ENCODE data around the gene TMEM123. TPM values are rescaled to one million over a fixed set of nuclear protein-coding genes. Genes with fewer than 3 reads are reported as not detected.

Gene TMEM123
- total and polyA plus RNA-seq, 10 donors = 51.3 to 184 (median 146) TPM

- TF ChIP-seq POLR2A (IDR thresholded peaks at IDR 0.05) (no peak), POLR2AphosphoS5 (IDR thresholded peaks at IDR 0.05) (no peak), CTCF (IDR thresholded peaks at IDR 0.05 in 8 of 11, conservative IDR thresholded peaks at IDR 0.05 in 3 of 11) (no peak)
These were observed 41.0 kb upstream of the TMEM123 start for GRCh38 chr11:102493524-102493923.

GRCh38 chr11:102491969-102492368 is 39.4 kb upstream of the TMEM123 start:
- 62 to 83% (median 68%) methylated on average over 2 of the region's 2 CpGs for WGBS, 5 donors
- Histone ChIP-seq H3K4me1 (peaks cover 0 to 10% (median 1%) of the 10 kb centered on the region in 6 donors), H3K9me3 (no peaks in the 10 kb centered on the region), H3K27ac (no peak overlapping the region), H3K27me3 (replicated peaks in 1 of 7) (no peaks in the 10 kb centered on the region), H3K36me3 (no peaks in the 10 kb centered on the region), H3K4me3 (no peak overlapping the region)
- intact Hi-C loops (cut with DNase I; ENCODE audit: low total_unique reads) = loop anchor here (5.0 to 10.0 kb wide), 2 partner anchors 97 to 205 kb away; no protein-coding TSS in a partner anchor
- TF ChIP-seq CTCF (IDR thresholded peaks at IDR 0.05 in 8 of 11, conservative IDR thresholded peaks at IDR 0.05 in 3 of 11) = no peak
- TF ChIP-seq POLR2A (IDR thresholded peaks at IDR 0.05) = no peak
- no peak for TF ChIP-seq POLR2AphosphoS5 (IDR thresholded peaks at IDR 0.05)
- DNase-seq = no peak

More at GRCh38 chr11:102493524-102493923, 41.0 kb upstream of the TMEM123 start:
- WGBS, 5 donors = 74 to 95% (median 93%) methylated on average over 5 of the region's 5 CpGs
- H3K9me3 ChIP-seq = no peaks in the 10 kb centered on the region
- H3K4me3 ChIP-seq = no peak overlapping the region
- no peak for DNase-seq
- intact Hi-C loops (cut with DNase I; ENCODE audit: low total_unique reads) = loop anchor here (5.0 to 10.0 kb wide), 2 partner anchors 99 to 206 kb away; no protein-coding TSS in a partner anchor
- no peaks in the 10 kb centered on the region for H3K36me3 ChIP-seq
- peaks cover 0 to 10% (median 1%) of the 10 kb centered on the region in 6 donors for H3K4me1 ChIP-seq
- H3K27me3 ChIP-seq (replicated peaks in 1 of 7) = no peaks in the 10 kb centered on the region
- no peak overlapping the region for H3K27ac ChIP-seq

GRCh38 chr11:102489186-102490145 is 36.9 kb upstream of the TMEM123 start:
- intact Hi-C loops (cut with DNase I; ENCODE audit: low total_unique reads) = loop anchor here (5.0 to 10.0 kb wide), 2 partner anchors 95 to 202 kb away; no protein-coding TSS in a partner anchor
- no peak for DNase-seq
- H3K4me3 ChIP-seq = no peak overlapping the region
- no peaks in the 10 kb centered on the region for H3K36me3 ChIP-seq
- no peaks in the 10 kb centered on the region for H3K9me3 ChIP-seq
- H3K27ac ChIP-seq = no peak overlapping the region
- H3K4me1 ChIP-seq = no peaks in the 10 kb centered on the region
- TF ChIP-seq CTCF (IDR thresholded peaks at IDR 0.05 in 8 of 11, conservative IDR thresholded peaks at IDR 0.05 in 3 of 11) (no peak), POLR2A (IDR thresholded peaks at IDR 0.05) (no peak), POLR2AphosphoS5 (IDR thresholded peaks at IDR 0.05) (no peak)
- 64 to 85% (median 70%) methylated on average over 5 of the region's 5 CpGs for WGBS, 5 donors
- H3K27me3 ChIP-seq (replicated peaks in 1 of 7) = no peaks in the 10 kb centered on the region

- no peak overlapping the region for H3K4me3 ChIP-seq
- no peak overlapping the region for H3K27ac ChIP-seq
- no peak for TF ChIP-seq CTCF (IDR thresholded peaks at IDR 0.05 in 8 of 11, conservative IDR thresholded peaks at IDR 0.05 in 3 of 11)
- TF ChIP-seq POLR2AphosphoS5 (IDR thresholded peaks at IDR 0.05) = no peak
- no peak for TF ChIP-seq POLR2A (IDR thresholded peaks at IDR 0.05)
- H3K4me1 ChIP-seq = no peaks in the 10 kb centered on the region
- 62 to 89% (median 79%) methylated on average over 3 of the region's 3 CpGs for WGBS, 5 donors
- H3K36me3 ChIP-seq = no peaks in the 10 kb centered on the region
- intact Hi-C loops (cut with DNase I; ENCODE audit: low total_unique reads) = no loop called here
- no peak for DNase-seq
- no peaks in the 10 kb centered on the region for H3K9me3 ChIP-seq
- no peaks in the 10 kb centered on the region for H3K27me3 ChIP-seq (replicated peaks in 1 of 7)
These were observed 35.6 kb upstream of the TMEM123 start for GRCh38 chr11:102488208-102488607.

All from spleen (tissue), 11 donors.